Keratinocyte (primary cell): ENCODE results near the gene SLFN11. TPM values are rescaled to one million over a fixed set of nuclear protein-coding genes. Genes with fewer than 3 reads are reported as not detected.

Source experiments
- DNase-seq: peaks from one replicate; pipeline ENCODE4 v3.0.0-alpha.2; 2011; ENCODE audit warnings: low read depth, missing footprints, low spot score
- FAIRE-seq: peaks from 2 replicates; lab custom pipeline; 2011; peaks lifted over from hg19 to GRCh38; lab: Jason Lieb, UNC
- H2AFZ ChIP-seq: 2 replicates; pipeline ENCODE4 v1.6.0; 2012; ENCODE audit warnings: low read length, control low read depth, inconsistent platforms; ENCODE audit not compliant: control insufficient read depth
- H3K27ac ChIP-seq: 2 replicates; pipeline ENCODE4 v1.5.1; 2011; ENCODE audit warnings: low read length; ENCODE audit not compliant: control insufficient read depth, insufficient read depth
- H3K27me3 ChIP-seq: 3 replicates; pipeline ENCODE4 v1.6.0; 2011; ENCODE audit warnings: low read length; ENCODE audit not compliant: control insufficient read depth, insufficient read depth; ENCODE audit errors: extremely low read depth
- H3K36me3 ChIP-seq, 2 experiments: 2 replicates in 1 of 2; 3 replicates in 1 of 2; pipeline ENCODE4 v1.5.1; 2011; ENCODE audit warnings: low read length in 2 of 2, mild to moderate bottlenecking in 1 of 2; ENCODE audit not compliant: control insufficient read depth in 2 of 2, insufficient read depth in 2 of 2; ENCODE audit errors: extremely low read depth in 1 of 2
- H3K4me1 ChIP-seq: 3 replicates; pipeline ENCODE4 v1.5.1; 2011; ENCODE audit warnings: low read length; ENCODE audit not compliant: control insufficient read depth, insufficient read depth; ENCODE audit errors: extremely low read depth
- H3K4me2 ChIP-seq: 3 replicates; pipeline ENCODE4 v1.6.0; 2011; ENCODE audit warnings: low read depth, low read length; ENCODE audit not compliant: control insufficient read depth, insufficient read depth; ENCODE audit errors: extremely low read depth
- H3K4me3 ChIP-seq, 3 experiments: fragments of 200-600 bp in 1 of 3; sonication (generic) in 1 of 3; 2 replicates in 2 of 3; 3 replicates in 1 of 3; pipeline ENCODE4 v1.5.1; 2011 to 2016; ENCODE audit warnings: low read length in 3 of 3, mild to moderate bottlenecking in 3 of 3, control low read depth in 2 of 3, inconsistent platforms in 1 of 3, low read depth in 1 of 3, mixed read lengths in 1 of 3, mixed run types in 1 of 3, moderate library complexity in 1 of 3; ENCODE audit not compliant: control insufficient read depth in 2 of 3, insufficient read depth in 2 of 3; ENCODE audit errors: extremely low read depth in 1 of 3
- H3K79me2 ChIP-seq: 2 replicates; pipeline ENCODE4 v1.6.0; 2012; ENCODE audit warnings: low read length; ENCODE audit not compliant: control insufficient read depth, insufficient read depth
- H3K9ac ChIP-seq: 3 replicates; pipeline ENCODE4 v1.6.0; 2011; ENCODE audit warnings: low read length; ENCODE audit not compliant: control insufficient read depth, insufficient read depth; ENCODE audit errors: extremely low read depth
- H3K9me1 ChIP-seq: 3 replicates; pipeline ENCODE4 v1.6.0; 2011; ENCODE audit warnings: low read length; ENCODE audit not compliant: control insufficient read depth, insufficient read depth; ENCODE audit errors: extremely low read depth
- H3K9me3 ChIP-seq: 2 replicates; pipeline ENCODE4 v1.5.1; 2012; ENCODE audit warnings: low read depth, low read length; ENCODE audit not compliant: control insufficient read depth
- H4K20me1 ChIP-seq: 3 replicates; pipeline ENCODE4 v1.6.0; 2011; ENCODE audit warnings: low read length; ENCODE audit not compliant: control insufficient read depth, insufficient read depth; ENCODE audit errors: extremely low read depth
- EZH2 ChIP-seq: IDR thresholded peaks from one replicate; pipeline ENCODE4 v1.6.1; 2012; ENCODE audit warnings: inconsistent platforms, mild to moderate bottlenecking, low read length, moderate library complexity
- dilution Hi-C: fragments of 300-500 bp; cut with MboI; formaldehyde crosslinking; loops from one replicate; pipeline ENCODE4 v1.7.0; 2020; ENCODE audit warnings: low sequenced_read_pairs; ENCODE audit not compliant: extremely low pct_ligation_motif_present
- polyA plus RNA-seq, 5 experiments: library from polyadenylated mRNA; depleted of rRNA in 3 of 5; stranded (reverse) in 3 of 5; stranded (forward) in 1 of 5; unstranded in 1 of 5; fragments of >200 nt; gene quantifications; 1 replicate in 1 of 5; 2 replicates in 3 of 5; 3 replicates in 1 of 5; pipeline versions ENCODE4 v1.2.1 to v1.2.3, GENCODE V29; 2011 to 2012; ENCODE audit warnings: missing spikeins in 2 of 5, low read depth in 1 of 5, low replicate concordance in 1 of 5
- TF ChIP-seq, protein P1 (sequence below), 3 experiments: IDR thresholded peaks in 1 of 3; conservative IDR thresholded peaks in 1 of 3; optimal IDR thresholded peaks in 1 of 3; 2 replicates in 2 of 3; 3 replicates in 1 of 3; pipeline versions ENCODE3 to v1.5.1; 2011; ENCODE audit warnings: low read length in 3 of 3, mild to moderate bottlenecking in 3 of 3, moderate library complexity in 2 of 3, control low read depth in 1 of 3, inconsistent platforms in 1 of 3; ENCODE audit not compliant: insufficient read depth in 2 of 3; ENCODE audit errors: extremely low read depth in 1 of 3

SLFN11 gene
- polyA plus RNA-seq, 1 donor (not counting 4 experiments of a cell fraction or from before 2014, with no cell fraction given), result 3.5 TPM

DNA sequence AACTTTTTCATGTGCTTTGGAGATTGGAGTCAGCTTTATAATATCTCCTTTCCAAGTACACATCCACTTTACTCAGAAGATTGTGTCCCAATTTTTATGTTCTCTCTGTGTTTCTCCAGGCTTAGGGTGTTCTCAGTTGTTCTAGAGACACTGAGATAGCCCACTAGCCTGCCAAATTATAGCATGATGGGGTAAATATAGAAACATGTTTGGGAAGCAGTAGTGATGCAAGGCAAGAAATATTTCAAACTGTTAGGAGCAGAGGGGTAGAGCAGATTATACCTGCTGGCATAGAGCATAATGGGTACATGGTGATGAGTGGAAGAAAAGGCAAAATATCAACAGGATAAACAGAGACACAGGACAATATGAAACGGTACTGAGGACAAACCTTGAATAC, 12.4 kb downstream of the SLFN11 start:
- DNase-seq, result no peak
- Histone ChIP-seq H3K27me3 (no peaks in the 10 kb centered on the region), H3K9ac (no peak overlapping the region)

GRCh38 chr17:35359398-35359797, 14.0 kb downstream of the SLFN11 start:
- H3K4me2 ChIP-seq, result no peak overlapping the region
- no peaks in the 10 kb centered on the region for H3K4me1 ChIP-seq
- H3K9me1 ChIP-seq, result no peaks in the 10 kb centered on the region
- TF ChIP-seq, protein P1, sequence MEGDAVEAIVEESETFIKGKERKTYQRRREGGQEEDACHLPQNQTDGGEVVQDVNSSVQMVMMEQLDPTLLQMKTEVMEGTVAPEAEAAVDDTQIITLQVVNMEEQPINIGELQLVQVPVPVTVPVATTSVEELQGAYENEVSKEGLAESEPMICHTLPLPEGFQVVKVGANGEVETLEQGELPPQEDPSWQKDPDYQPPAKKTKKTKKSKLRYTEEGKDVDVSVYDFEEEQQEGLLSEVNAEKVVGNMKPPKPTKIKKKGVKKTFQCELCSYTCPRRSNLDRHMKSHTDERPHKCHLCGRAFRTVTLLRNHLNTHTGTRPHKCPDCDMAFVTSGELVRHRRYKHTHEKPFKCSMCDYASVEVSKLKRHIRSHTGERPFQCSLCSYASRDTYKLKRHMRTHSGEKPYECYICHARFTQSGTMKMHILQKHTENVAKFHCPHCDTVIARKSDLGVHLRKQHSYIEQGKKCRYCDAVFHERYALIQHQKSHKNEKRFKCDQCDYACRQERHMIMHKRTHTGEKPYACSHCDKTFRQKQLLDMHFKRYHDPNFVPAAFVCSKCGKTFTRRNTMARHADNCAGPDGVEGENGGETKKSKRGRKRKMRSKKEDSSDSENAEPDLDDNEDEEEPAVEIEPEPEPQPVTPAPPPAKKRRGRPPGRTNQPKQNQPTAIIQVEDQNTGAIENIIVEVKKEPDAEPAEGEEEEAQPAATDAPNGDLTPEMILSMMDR (optimal IDR thresholded peaks at IDR 0.05 in 1 of 3, IDR thresholded peaks at IDR 0.05 in 1 of 3, conservative IDR thresholded peaks at IDR 0.05 in 1 of 3; ENCODE audit: extremely low read depth in 1 of 3, insufficient read depth in 2 of 3, low read length in 3 of 3), result no peak
- TF ChIP-seq EZH2, result no peak
- H3K9me3 ChIP-seq, result no peaks in the 10 kb centered on the region
- H3K4me3 ChIP-seq, result no peak overlapping the region
- FAIRE-seq (peak; percentile 17), DNase-seq (no peak)
- dilution Hi-C loops, result no loop called here
- no peaks in the 10 kb centered on the region for H3K79me2 ChIP-seq
- no peak overlapping the region for H3K9ac ChIP-seq
- H2AFZ ChIP-seq, result no peak overlapping the region
- H4K20me1 ChIP-seq, result no peaks in the 10 kb centered on the region
- no peaks in the 10 kb centered on the region for H3K27me3 ChIP-seq
- no peak overlapping the region for H3K27ac ChIP-seq
- H3K36me3 ChIP-seq, result no peaks in the 10 kb centered on the region

More for the DNA sequence above, 12.4 kb downstream of the SLFN11 start:
- H3K79me2 ChIP-seq, result no peaks in the 10 kb centered on the region
- dilution Hi-C loops, result no loop called here
- no peak overlapping the region for H3K4me2 ChIP-seq
- no peaks in the 10 kb centered on the region for H3K9me1 ChIP-seq
- H3K9me3 ChIP-seq, result no peaks in the 10 kb centered on the region
- no peak overlapping the region for H3K27ac ChIP-seq
- no peaks in the 10 kb centered on the region for H4K20me1 ChIP-seq
- TF ChIP-seq, protein P1 (optimal IDR thresholded peaks at IDR 0.05 in 1 of 3, IDR thresholded peaks at IDR 0.05 in 1 of 3, conservative IDR thresholded peaks at IDR 0.05 in 1 of 3; ENCODE audit: extremely low read depth in 1 of 3, insufficient read depth in 2 of 3, low read length in 3 of 3), result no peak
- TF ChIP-seq EZH2, result no peak
- H3K4me1 ChIP-seq, result no peaks in the 10 kb centered on the region
- no peak overlapping the region for H3K4me3 ChIP-seq
- H3K36me3 ChIP-seq, result no peaks in the 10 kb centered on the region
- no peak overlapping the region for H2AFZ ChIP-seq
- no peak for FAIRE-seq
